8988T (cell line): ENCODE data around the gene SLC52A3.
"Not testable (repeated sequence)": the region's sequence is repeated elsewhere in the genome, so short reads cannot be mapped to it uniquely, and the experiment has no call there.

Source experiments
- DNase-seq: peaks from one replicate; pipeline ENCODE4 v3.0.0; 2011

The SLC52A3 gene

DNA sequence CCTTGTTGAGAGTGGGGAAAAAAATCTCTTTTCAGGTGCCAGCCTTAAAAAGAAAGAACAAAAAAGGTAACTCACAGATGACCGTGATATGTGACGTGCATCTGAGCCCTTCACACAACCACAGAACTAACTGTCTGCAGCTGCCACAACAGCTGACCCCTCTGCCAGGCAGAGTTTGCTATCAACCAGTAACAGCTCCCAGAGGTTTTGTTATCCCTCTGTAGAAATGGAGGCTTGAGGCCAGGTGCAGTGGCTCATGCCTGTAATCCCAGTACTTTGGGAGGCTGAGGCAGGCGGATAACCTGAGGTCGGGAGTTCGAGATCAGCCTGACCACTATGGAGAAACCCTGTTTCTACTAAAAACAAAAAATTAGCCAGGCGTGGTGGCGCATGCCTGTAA is 42.8 kb downstream of the SLC52A3 start:
- no peak for DNase-seq

DNA sequence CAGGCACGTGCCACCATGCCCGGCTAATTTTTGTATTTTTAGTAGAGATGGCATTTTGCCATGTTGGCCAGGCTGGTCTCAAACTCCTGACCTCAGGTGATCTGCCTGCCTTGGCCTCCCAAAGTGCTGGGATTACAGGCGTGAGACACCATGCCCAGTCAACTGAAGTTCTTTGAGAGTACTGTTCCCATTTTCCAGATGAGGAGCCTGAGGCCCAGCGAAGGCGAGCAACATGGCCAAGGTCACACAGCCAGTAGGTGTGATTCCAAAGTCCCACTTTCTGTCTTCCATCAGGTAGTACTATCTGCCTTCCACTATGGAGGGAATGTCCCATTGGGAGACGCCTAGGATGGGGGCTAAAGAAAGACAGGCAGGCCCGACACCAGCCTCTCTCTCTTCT is 43.5 kb downstream of the SLC52A3 start:
- DNase-seq, result not testable (repeated sequence)

DNA sequence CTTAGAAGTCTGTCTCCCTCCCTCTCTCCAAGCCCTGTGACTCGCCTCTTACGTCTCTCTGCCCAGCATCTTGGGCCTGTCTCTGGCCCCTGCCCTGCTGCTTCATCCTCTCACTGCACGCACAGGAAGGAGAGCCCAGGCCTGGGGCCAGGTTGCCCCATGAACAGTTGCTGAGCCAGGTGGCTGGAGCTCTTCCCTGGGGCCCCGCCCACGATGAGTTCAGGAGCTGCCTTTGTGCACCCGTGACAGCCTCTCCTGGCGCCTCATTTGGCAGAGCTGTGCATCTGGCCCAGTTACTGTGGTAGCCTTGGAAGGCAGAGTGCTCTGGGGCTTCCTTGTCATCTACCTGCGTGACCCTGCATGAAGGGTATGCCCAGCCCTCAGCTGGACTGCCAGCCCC is 44.5 kb downstream of the SLC52A3 start:
- no peak for DNase-seq

DNA sequence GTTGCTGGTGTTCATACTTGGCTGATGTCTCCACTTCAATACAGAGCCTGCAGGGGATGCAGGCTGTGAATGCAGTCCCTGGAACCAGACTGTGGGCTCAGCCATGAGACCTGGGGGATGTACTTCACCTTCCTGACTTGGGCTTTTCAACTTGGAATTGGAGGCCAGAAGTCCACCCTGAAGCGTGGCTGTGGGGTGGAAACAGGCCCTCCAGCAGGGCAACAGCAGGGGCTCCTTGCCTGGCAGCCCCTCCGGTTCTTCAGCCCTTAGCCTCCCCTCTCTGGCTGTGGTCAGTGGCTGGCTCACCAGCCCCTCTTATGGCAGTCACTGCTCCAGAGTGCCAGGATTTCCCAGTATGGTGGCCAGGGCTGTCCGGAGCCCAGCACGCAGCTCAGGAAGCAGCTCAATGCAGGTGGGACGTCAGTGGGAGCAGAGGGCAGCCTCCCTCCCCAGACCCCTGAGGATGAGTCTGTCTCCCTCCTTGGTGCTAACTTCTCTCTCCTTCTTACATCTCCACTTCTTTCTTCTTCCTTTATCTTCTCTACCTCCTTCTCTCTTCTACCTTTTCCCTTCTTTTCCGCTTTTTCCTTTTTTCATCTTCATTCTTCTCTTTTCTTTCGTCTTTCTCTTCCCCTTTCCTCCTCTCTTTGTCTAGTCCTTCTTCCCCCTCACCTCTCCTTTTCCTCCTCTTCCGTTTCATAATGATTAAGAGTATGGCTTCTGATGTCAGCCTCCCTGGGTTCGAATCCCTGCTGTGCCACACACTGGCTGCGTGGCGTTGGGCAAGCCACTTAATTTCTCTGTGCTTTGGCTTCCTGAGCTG is 45.3 kb downstream of the SLC52A3 start:
- DNase-seq, result no peak

DNA sequence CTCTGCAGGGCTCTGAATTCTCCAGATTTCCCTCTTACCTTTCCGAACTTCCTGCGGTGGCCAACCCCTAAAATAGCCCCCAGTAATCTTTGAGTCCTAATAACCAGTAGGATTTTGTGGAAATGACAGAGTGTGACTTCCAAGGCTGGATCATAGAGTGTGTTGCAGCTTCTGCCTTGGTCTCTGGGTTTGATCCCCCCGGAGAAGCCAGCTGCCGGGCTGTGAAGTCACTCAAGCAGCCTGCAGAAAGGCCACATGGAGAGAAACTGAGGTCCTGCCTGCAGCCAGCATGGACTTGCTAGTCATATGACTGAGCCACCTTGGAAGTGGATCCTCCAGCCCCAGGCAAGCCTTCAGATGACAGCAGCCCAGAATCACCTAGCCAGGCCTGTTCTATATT is 46.4 kb downstream of the SLC52A3 start:
- DNase-seq, result no peak

DNA sequence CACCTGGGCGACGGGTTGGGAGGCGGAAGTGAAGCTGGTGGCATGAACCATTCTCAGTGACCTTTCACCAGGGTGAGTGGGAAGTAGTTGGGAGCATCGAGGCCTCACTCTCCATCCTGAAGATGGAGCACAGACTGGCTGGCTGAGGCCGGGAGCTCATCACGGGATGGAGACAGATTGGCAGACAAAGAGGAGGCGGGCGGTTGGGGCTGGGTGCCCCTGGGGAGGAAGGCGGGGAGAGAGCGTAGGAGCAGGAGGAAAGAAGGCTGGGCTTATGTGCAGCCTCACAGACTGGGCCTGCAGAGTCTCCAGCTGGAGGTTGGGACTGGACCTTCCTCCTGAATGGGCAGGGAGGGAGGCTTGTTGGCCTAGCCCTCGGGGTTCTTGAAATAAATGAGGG is 48.5 kb downstream of the SLC52A3 start:
- no peak for DNase-seq

DNA sequence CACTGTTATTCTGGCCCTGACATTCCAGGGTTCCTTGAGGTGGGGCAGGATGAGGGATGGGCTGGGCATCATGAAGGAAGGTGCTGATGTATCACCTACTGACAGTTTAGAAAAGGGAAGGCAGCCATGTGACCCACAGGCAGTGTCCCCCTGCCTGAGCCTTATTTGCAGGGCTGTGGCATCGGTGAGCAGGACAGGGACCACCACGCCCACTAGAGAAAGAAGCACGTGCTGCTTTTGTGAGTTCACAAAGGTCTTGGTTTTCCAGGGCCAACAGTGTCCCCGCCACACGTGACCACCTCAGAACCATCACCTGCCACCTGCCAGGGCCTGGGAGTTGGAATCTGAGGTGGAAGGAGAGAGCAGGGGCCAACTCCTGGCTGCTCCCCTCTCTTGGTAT is 49.2 kb downstream of the SLC52A3 start:
- DNase-seq, result no peak

DNA sequence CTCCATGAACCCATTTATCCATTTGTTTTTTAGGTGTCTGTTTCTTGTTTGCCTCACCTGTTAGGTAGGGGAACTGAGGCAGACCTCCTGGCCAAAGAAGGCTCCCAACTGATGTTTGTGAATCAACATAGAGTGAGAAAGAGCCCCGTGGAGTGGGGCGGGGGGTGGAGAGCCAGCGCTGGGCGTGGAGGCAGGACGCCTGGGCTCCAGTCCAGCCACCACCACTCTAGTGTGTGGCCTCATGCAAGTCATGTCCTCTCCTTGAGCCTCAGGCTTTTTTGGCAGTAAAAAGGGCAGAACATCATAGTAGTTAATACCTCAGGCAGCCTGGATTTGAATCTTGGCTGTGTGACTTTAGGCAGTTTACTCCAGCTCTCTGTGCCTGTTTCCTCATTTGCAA is 50.5 kb downstream of the SLC52A3 start:
- DNase-seq, result no peak

DNA sequence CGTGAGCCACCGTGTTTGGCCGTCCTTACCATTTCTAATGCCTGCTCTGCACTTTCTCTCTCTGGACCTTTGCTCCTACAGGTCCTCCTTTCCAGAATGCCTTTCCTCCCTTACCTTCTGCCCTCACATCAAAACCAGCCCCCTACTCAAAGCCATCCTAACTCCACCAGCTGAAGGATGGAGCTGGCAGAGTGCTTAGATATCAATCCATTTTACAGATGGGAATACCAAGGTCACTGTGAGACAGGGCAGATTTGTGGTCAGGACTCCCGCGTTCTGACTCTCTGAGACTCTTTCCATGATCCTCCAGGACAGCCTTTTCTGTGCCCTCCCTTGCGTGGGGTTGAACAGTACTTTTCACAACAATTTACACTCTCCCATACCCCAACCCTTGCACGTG is 51.0 kb downstream of the SLC52A3 start:
- no peak for DNase-seq

DNA sequence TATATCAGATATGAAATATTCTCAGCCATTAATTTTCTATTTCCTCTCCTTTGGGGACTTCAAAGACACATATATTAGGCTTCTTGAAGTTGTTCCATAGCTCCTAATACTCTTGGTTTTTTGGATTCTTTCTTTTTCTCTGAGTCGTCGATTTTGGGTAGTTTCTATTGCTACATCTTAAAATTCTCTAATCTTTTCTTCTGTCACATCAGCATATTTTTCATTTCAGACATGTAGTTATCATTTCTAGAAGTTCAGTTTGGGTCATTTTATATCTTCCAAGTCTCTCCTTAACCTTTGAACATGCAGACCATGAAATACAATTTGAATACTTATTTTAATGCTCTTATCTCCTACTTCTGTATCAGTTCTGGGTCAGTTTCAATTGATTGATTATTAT is 53.8 kb downstream of the SLC52A3 start:
- no peak for DNase-seq

DNA sequence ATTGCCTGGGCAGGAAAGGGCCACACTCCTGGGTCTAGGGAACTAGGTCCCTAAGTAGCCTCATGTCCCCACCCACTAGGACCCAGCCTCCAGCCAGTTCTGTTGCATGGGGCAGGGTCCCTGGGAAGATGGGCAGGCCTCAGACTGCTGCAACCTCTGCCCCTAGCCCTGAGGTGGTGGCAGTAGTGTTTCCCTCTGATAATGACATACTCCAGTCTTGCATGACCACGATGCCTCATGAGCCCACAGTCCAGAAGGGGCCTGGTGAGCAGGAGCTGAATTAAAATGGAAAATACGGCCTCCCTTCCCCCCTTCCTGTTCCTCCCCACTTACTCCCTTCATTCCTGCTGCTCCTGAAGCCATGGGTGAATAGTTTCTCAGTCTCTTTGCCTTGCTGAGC is 56.7 kb downstream of the SLC52A3 start:
- DNase-seq, result no peak

DNA sequence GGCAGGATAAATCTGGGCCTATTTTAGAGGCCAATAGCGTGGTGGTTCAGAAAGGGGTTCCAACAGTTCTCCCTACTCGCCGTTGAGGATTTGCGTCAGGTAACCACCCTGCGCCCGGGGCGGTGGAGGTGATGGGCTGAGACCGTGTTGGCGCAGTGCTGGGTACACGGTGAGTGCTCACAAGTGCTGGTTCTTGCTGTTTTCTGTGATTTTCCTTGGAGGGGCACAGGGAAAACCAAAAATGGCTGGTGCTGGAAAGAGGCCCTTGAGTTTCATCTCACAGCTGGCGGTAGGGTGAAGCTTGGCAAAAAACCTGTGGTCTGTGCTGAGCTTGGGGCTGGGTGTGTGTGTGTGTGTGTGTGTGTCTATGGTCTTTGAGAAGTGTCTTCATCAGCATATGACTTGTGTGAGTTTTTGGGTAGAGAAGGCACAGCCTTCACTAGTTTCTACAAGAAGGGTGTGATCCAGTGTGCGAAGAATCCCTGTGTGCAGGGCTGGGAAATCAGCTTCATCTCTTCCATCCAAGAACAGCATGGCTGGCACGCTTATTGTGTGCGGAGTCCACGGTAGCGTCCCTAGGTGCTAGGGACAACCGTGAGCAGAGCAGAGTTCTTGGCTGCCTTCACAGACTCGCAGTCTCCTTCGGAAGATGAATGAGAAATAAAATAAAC is 57.4 kb downstream of the SLC52A3 start:
- no peak for DNase-seq
